Neuron (in vitro differentiated cells): Measurements from ENCODE around the gene MSH4.
"Not testable (repeated sequence)": the region's sequence is repeated elsewhere in the genome, so short reads cannot be mapped to it uniquely, and the experiment has no call there.

ENCODE experiments used
- H2AFZ ChIP-seq: one replicate; pipeline ENCODE4 v1.6.1; 2013; ENCODE audit warnings: low read depth, mild to moderate bottlenecking, inconsistent platforms, low read length, moderate library complexity
- H3K27me3 ChIP-seq: one replicate; pipeline ENCODE4 v1.6.1; 2013; ENCODE audit warnings: low read length; ENCODE audit not compliant: insufficient read depth
- H3K36me3 ChIP-seq: one replicate; pipeline ENCODE4 v1.6.1; 2013; ENCODE audit warnings: low read length; ENCODE audit not compliant: insufficient read depth
- H3K4me1 ChIP-seq: one replicate; pipeline ENCODE4 v1.6.1; 2013; ENCODE audit warnings: low read length; ENCODE audit not compliant: insufficient read depth
- H3K4me3 ChIP-seq: 2 replicates; pipeline ENCODE4 v1.5.1; 2013; ENCODE audit warnings: mild to moderate bottlenecking, low read length, moderate library complexity
- H3K9me3 ChIP-seq: one replicate; pipeline ENCODE4 v1.6.1; 2013; ENCODE audit warnings: low read length

The MSH4 gene

GRCh38 chr1:75908717-75909152, 112.1 kb downstream of the MSH4 start:
- H2AFZ ChIP-seq: no peak overlapping the region
- H3K9me3 ChIP-seq: no peaks in the 10 kb centered on the region
- H3K4me3 ChIP-seq: no peak overlapping the region
- H3K27me3 ChIP-seq: no peaks in the 10 kb centered on the region
- H3K4me1 ChIP-seq: no peaks in the 10 kb centered on the region
- H3K36me3 ChIP-seq: no peaks in the 10 kb centered on the region

GRCh38 chr1:75916834-75917233, 120.2 kb downstream of the MSH4 start:
- H3K27me3 ChIP-seq: no peaks in the 10 kb centered on the region

GRCh38 chr1:75922698-75923097, 126.0 kb downstream of the MSH4 start:
- no peak overlapping the region for H3K4me3 ChIP-seq
- no peaks in the 10 kb centered on the region for H3K36me3 ChIP-seq
- no peaks in the 10 kb centered on the region for H3K9me3 ChIP-seq
- H3K27me3 ChIP-seq: peaks cover 3% of the 10 kb centered on the region
- H3K4me1 ChIP-seq: no peaks in the 10 kb centered on the region
- no peak overlapping the region for H2AFZ ChIP-seq

More at GRCh38 chr1:75916834-75917233, 120.2 kb downstream of the MSH4 start:
- no peaks in the 10 kb centered on the region for H3K36me3 ChIP-seq
- no peak overlapping the region for H3K4me3 ChIP-seq
- H3K4me1 ChIP-seq: no peaks in the 10 kb centered on the region
- H2AFZ ChIP-seq: no peak overlapping the region
- H3K9me3 ChIP-seq: no peaks in the 10 kb centered on the region

- H3K9me3 ChIP-seq: no peaks in the 10 kb centered on the region
- H3K36me3 ChIP-seq: no peaks in the 10 kb centered on the region
- H3K4me3 ChIP-seq: no peak within 1 kb of the TSS
- H3K27me3 ChIP-seq: no peaks in the 10 kb centered on the region
- no peak within 1 kb of the TSS for H2AFZ ChIP-seq
- no peaks in the 10 kb centered on the region for H3K4me1 ChIP-seq
These were observed 135.6 kb downstream of the MSH4 start, which contains the start of gene ASB17 for GRCh38 chr1:75932304-75932703. Gene ASB17, minus strand, starts transcription at chr1:75932404. Its CDS starts 113 bp downstream, at chr1:75932291.

GRCh38 chr1:75937034-75937433, 140.4 kb downstream of the MSH4 start:
- Histone ChIP-seq H3K9me3 (peaks cover 3% of the 10 kb centered on the region), H3K36me3 (no peaks in the 10 kb centered on the region), H3K27me3 (no peaks in the 10 kb centered on the region), H2AFZ (no peak overlapping the region), H3K4me1 (no peaks in the 10 kb centered on the region), H3K4me3 (no peak overlapping the region)

- H3K27me3 ChIP-seq, H3K4me1 ChIP-seq, H3K36me3 ChIP-seq, H3K9me3 ChIP-seq, H3K4me3 ChIP-seq, H2AFZ ChIP-seq: not testable (repeated sequence)
These were observed 146.4 kb downstream of the MSH4 start for GRCh38 chr1:75943037-75943436.

GRCh38 chr1:75950176-75950575, 153.5 kb downstream of the MSH4 start:
- Histone ChIP-seq H3K4me1 (no peaks in the 10 kb centered on the region), H2AFZ (no peak overlapping the region), H3K4me3 (no peak overlapping the region), H3K9me3 (no peaks in the 10 kb centered on the region), H3K27me3 (no peaks in the 10 kb centered on the region), H3K36me3 (no peaks in the 10 kb centered on the region)

GRCh38 chr1:75952016-75952415, 155.3 kb downstream of the MSH4 start:
- Histone ChIP-seq H3K27me3 (no peaks in the 10 kb centered on the region), H2AFZ (no peak overlapping the region), H3K36me3 (no peaks in the 10 kb centered on the region), H3K4me1 (no peaks in the 10 kb centered on the region), H3K4me3 (no peak overlapping the region), H3K9me3 (no peaks in the 10 kb centered on the region)

GRCh38 chr1:75953461-75953860, 156.8 kb downstream of the MSH4 start:
- no peaks in the 10 kb centered on the region for H3K27me3 ChIP-seq
- H2AFZ ChIP-seq: no peak overlapping the region
- no peak overlapping the region for H3K4me3 ChIP-seq
- H3K9me3 ChIP-seq: no peaks in the 10 kb centered on the region
- no peaks in the 10 kb centered on the region for H3K36me3 ChIP-seq
- no peaks in the 10 kb centered on the region for H3K4me1 ChIP-seq

GRCh38 chr1:75954586-75954985, 157.9 kb downstream of the MSH4 start:
- no peaks in the 10 kb centered on the region for H3K27me3 ChIP-seq
- no peaks in the 10 kb centered on the region for H3K4me1 ChIP-seq
- no peaks in the 10 kb centered on the region for H3K9me3 ChIP-seq
- H3K36me3 ChIP-seq: no peaks in the 10 kb centered on the region
- H2AFZ ChIP-seq: no peak overlapping the region
- no peak overlapping the region for H3K4me3 ChIP-seq
